Neural progenitor cell (in vitro differentiated cells): Measurements from ENCODE around the gene PRICKLE2. TPM values are rescaled to one million over a fixed set of nuclear protein-coding genes. Genes with fewer than 3 reads are reported as not detected.
A peak's percentile ranks its signal among the peaks of the same experiment; 100 is the strongest.

ENCODE experiments used
- DNase-seq: peaks from one replicate; pipeline ENCODE4 v3.0.0-alpha.2; 2016; ENCODE audit warnings: low spot score
- H2AFZ ChIP-seq: fragments of 200-600 bp; sonication (generic); replicated peaks from 2 replicates; pipeline ENCODE4 v1.6.1; 2016; ENCODE audit warnings: antibody characterized with exemption
- H3F3A ChIP-seq: fragments of 200-600 bp; sonication (generic); 2 replicates; pipeline ENCODE4 v1.6.1; 2016; ENCODE audit warnings: antibody characterized with exemption, low read depth
- H3K27ac ChIP-seq: fragments of 200-600 bp; sonication (generic); 2 replicates; pipeline ENCODE4 v1.5.1; 2016; ENCODE audit warnings: mild to moderate bottlenecking
- H3K27me3 ChIP-seq: fragments of 200-600 bp; sonication (generic); 2 replicates; pipeline ENCODE4 v1.6.1; 2016; ENCODE audit warnings: mild to moderate bottlenecking, moderate library complexity
- H3K36me3 ChIP-seq: fragments of 200-600 bp; sonication (generic); 2 replicates; pipeline ENCODE4 v1.5.1; 2016
- H3K4me1 ChIP-seq: fragments of 200-600 bp; sonication (generic); 2 replicates; pipeline ENCODE4 v1.6.1; 2016; ENCODE audit warnings: mixed run types
- H3K4me2 ChIP-seq: fragments of 200-600 bp; sonication (generic); 2 replicates; pipeline ENCODE4 v1.6.1; 2016
- H3K4me3 ChIP-seq: fragments of 200-600 bp; sonication (generic); 2 replicates; pipeline ENCODE4 v1.5.1; 2016
- H3K79me2 ChIP-seq: fragments of 200-600 bp; sonication (generic); 2 replicates; pipeline ENCODE4 v1.6.1; 2016; ENCODE audit warnings: low read depth
- H3K9ac ChIP-seq: fragments of 200-600 bp; sonication (generic); 2 replicates; pipeline ENCODE4 v1.6.1; 2016
- H3K9me3 ChIP-seq: fragments of 200-600 bp; sonication (generic); 2 replicates; pipeline ENCODE4 v1.5.1; 2016; ENCODE audit warnings: low read depth
- H4K20me1 ChIP-seq: fragments of 200-600 bp; sonication (generic); 2 replicates; pipeline ENCODE4 v1.6.1; 2016; ENCODE audit warnings: low read depth
- H3K27ac Mint-ChIP-seq: 3 replicates; pipeline ENCODE4 v1.8.0; 2021; ENCODE audit warnings: mixed read lengths
- H3K27me3 Mint-ChIP-seq: 2 replicates; pipeline ENCODE4 v1.8.0; 2022; ENCODE audit warnings: low read depth, mild to moderate bottlenecking, inconsistent platforms, moderate library complexity, mixed read lengths; ENCODE audit not compliant: insufficient read depth
- H3K36me3 Mint-ChIP-seq: 3 replicates; pipeline ENCODE4 v1.8.0; 2021; ENCODE audit warnings: mixed read lengths
- H3K4me1 Mint-ChIP-seq: 3 replicates; pipeline ENCODE4 v1.8.0; 2021; ENCODE audit warnings: mixed read lengths
- H3K4me3 Mint-ChIP-seq: 3 replicates; pipeline ENCODE4 v1.8.0; 2021; ENCODE audit warnings: mild to moderate bottlenecking, moderate library complexity, mixed read lengths
- H3K9me3 Mint-ChIP-seq: 3 replicates; pipeline ENCODE4 v1.8.0; 2020; ENCODE audit warnings: mixed read lengths
- CTCF ChIP-seq: fragments of 200-600 bp; sonication (generic); IDR thresholded peaks from 2 replicates; pipeline ENCODE4 v1.5.1; 2017; ENCODE audit warnings: antibody characterized with exemption, mild to moderate bottlenecking
- EZH2 ChIP-seq: fragments of 200-600 bp; sonication (generic); IDR thresholded peaks from 2 replicates; pipeline ENCODE4 v1.6.1; 2017; ENCODE audit warnings: antibody characterized with exemption, mild to moderate bottlenecking, moderate library complexity
- EZH2phosphoT487 ChIP-seq: fragments of 200-600 bp; sonication (generic); IDR thresholded peaks from 2 replicates; pipeline ENCODE4 v1.6.1; 2017; ENCODE audit warnings: antibody characterized with exemption
- total RNA-seq: library from RNA; depleted of rRNA; stranded (reverse); fragments of >200 nt; gene quantifications from 2 replicates; pipeline ENCODE4 v1.2.3, GENCODE V29; 2015; ENCODE audit warnings: low replicate concordance

PRICKLE2 gene
- total RNA-seq, 1 donor from 2014 or later: 11.5 TPM

GRCh38 chr3:64107190-64107589 lies 118.1 kb downstream of the PRICKLE2 start:
- Mint-ChIP-seq H3K27ac (peak overlapping the region; percentile 87), H3K4me1 (peaks cover 47% of the 10 kb centered on the region), H3K4me3 (peak overlapping the region; percentile 8), H3K27me3 (peaks cover 4% of the 10 kb centered on the region), H3K36me3 (no peaks in the 10 kb centered on the region), H3K9me3 (no peaks in the 10 kb centered on the region)
- Histone ChIP-seq H3K36me3 (no peaks in the 10 kb centered on the region), H3K9ac (no peak overlapping the region), H3K4me2 (peak overlapping the region; percentile 58), H3K9me3 (no peaks in the 10 kb centered on the region), H4K20me1 (peaks cover 15% of the 10 kb centered on the region), H3K27ac (no peak overlapping the region), H3K4me1 (peaks cover 31% of the 10 kb centered on the region), H3K27me3 (no peaks in the 10 kb centered on the region), H3K4me3 (no peak overlapping the region), H3K79me2 (no peaks in the 10 kb centered on the region), H2AFZ (no peak overlapping the region), H3F3A (peaks cover 11% of the 10 kb centered on the region)
- DNase-seq: no peak
- TF ChIP-seq EZH2phosphoT487: no peak
- no peak for TF ChIP-seq EZH2
- TF ChIP-seq CTCF: no peak

- H3K27me3 Mint-ChIP-seq: peaks cover 4% of the 10 kb centered on the region
- no peak overlapping the region for H2AFZ ChIP-seq
These were observed 119.5 kb downstream of the PRICKLE2 start for GRCh38 chr3:64105816-64106215.

GRCh38 chr3:64104691-64105111 lies 120.6 kb downstream of the PRICKLE2 start:
- DNase-seq: no peak
- Mint-ChIP-seq H3K4me3 (no peak overlapping the region), H3K27ac (no peak overlapping the region), H3K27me3 (no peaks in the 10 kb centered on the region), H3K4me1 (peaks cover 35% of the 10 kb centered on the region), H3K9me3 (no peaks in the 10 kb centered on the region), H3K36me3 (no peaks in the 10 kb centered on the region)
- Histone ChIP-seq H2AFZ (no peak overlapping the region), H3K36me3 (no peaks in the 10 kb centered on the region), H4K20me1 (peaks cover 15% of the 10 kb centered on the region), H3K79me2 (no peaks in the 10 kb centered on the region), H3K4me1 (peaks cover 22% of the 10 kb centered on the region), H3K9me3 (no peaks in the 10 kb centered on the region), H3K9ac (no peak overlapping the region), H3K4me2 (no peak overlapping the region), H3K4me3 (no peak overlapping the region), H3K27ac (no peak overlapping the region), H3F3A (peaks cover 6% of the 10 kb centered on the region), H3K27me3 (no peaks in the 10 kb centered on the region)
- TF ChIP-seq CTCF (no peak), EZH2phosphoT487 (no peak), EZH2 (no peak)

More at GRCh38 chr3:64105816-64106215, 119.5 kb downstream of the PRICKLE2 start:
- Mint-ChIP-seq H3K9me3 (no peaks in the 10 kb centered on the region), H3K4me1 (peaks cover 44% of the 10 kb centered on the region), H3K36me3 (no peaks in the 10 kb centered on the region), H3K4me3 (no peak overlapping the region), H3K27ac (no peak overlapping the region)
- Histone ChIP-seq H3K4me3 (no peak overlapping the region), H3K9me3 (no peaks in the 10 kb centered on the region), H4K20me1 (peaks cover 15% of the 10 kb centered on the region), H3K4me1 (peaks cover 31% of the 10 kb centered on the region), H3K9ac (no peak overlapping the region), H3F3A (peaks cover 11% of the 10 kb centered on the region), H3K79me2 (no peaks in the 10 kb centered on the region), H3K27me3 (no peaks in the 10 kb centered on the region), H3K36me3 (no peaks in the 10 kb centered on the region), H3K4me2 (no peak overlapping the region), H3K27ac (no peak overlapping the region)
- TF ChIP-seq EZH2 (no peak), CTCF (no peak), EZH2phosphoT487 (no peak)
- DNase-seq: no peak
